KOPT-K1 (cell line): Measurements from ENCODE around the gene TRIP10.
"Not testable (repeated sequence)": the region's sequence is repeated elsewhere in the genome, so short reads cannot be mapped to it uniquely, and the experiment has no call there.

Experiments
- H3K27ac ChIP-seq: fragments of 200-600 bp; sonication (generic); 2 replicates; pipeline ENCODE4 v1.5.1; 2016; ENCODE audit warnings: antibody characterized with exemption, mild to moderate bottlenecking, low read depth, low read length; ENCODE audit not compliant: poor library complexity, severe bottlenecking
- H3K36me3 ChIP-seq: fragments of 200-600 bp; sonication (generic); 2 replicates; pipeline ENCODE4 v1.5.1; 2017; ENCODE audit warnings: antibody characterized with exemption, mild to moderate bottlenecking, low read length, moderate library complexity; ENCODE audit not compliant: insufficient read depth
- H3K9me3 ChIP-seq: fragments of 200-600 bp; sonication (generic); 2 replicates; pipeline ENCODE4 v1.5.1; 2017; ENCODE audit warnings: antibody characterized with exemption, low read length, mild to moderate bottlenecking; ENCODE audit not compliant: insufficient read depth, poor library complexity, severe bottlenecking

TRIP10 gene

DNA sequence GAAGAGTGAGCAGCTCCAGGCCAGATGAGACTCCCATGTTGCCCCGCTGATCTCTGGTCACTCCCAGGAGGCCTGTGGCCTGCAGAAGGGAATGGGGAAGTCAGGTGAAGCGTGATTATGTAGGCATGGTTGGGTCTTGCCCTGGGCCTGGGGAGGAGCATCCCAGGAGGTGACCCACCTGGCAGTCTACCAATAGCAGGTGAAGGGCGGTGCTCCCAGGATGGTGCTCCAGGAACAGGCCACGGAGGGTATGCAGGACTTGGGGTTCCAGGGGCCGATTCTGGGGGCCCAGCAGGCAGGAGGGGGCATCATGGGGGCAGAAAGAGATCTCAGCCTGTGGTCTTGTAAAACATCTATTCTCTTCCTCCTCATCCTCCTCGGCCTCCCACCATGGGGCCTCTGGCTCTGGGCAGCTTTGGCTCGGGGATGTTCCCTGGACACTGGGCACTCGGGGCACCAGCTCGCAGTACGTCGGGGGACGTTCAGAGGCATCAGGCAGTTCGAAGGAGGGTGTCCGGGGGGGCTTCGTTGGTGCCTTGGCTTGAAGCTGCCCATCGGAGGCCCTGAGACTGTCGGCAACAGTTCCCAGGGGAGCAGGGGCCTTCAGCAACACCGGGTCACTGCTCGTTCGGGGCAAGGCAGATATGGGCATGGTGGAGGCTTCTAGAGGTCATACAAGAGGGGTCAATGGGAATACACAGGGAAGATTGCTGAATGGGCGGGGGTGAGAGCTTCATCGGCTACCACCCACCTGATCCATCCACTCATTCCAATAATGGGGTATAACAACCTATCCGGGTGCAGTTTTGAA is 15.4 kb downstream of the TRIP10 start:
- Histone ChIP-seq H3K27ac (no peak overlapping the region), H3K9me3 (no peaks in the 10 kb centered on the region), H3K36me3 (no peaks in the 10 kb centered on the region; the same call in 1 of the 2 replicates)

DNA sequence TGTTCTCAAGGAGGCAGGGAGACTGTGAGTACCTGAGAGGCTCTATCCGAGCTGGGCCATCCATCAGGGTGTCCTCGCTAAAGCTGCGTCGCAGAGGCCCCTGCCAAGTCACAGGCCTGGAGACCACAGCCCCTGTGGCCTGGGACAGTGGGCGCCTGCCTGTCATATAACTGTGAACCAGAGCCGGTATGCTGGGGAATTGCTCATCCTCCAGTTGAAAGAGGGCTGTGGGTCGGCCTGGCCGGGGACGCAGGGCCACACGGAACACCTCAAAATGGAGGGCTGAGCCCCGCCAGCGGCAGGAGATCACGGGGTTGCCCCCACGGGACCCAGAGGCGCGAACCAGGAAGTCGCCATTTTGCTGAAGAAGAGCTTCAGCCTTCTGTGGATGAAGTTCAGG is 21.1 kb downstream of the TRIP10 start:
- no peaks in the 10 kb centered on the region for H3K36me3 ChIP-seq
- no peaks in the 10 kb centered on the region for H3K9me3 ChIP-seq
- no peak overlapping the region for H3K27ac ChIP-seq

DNA sequence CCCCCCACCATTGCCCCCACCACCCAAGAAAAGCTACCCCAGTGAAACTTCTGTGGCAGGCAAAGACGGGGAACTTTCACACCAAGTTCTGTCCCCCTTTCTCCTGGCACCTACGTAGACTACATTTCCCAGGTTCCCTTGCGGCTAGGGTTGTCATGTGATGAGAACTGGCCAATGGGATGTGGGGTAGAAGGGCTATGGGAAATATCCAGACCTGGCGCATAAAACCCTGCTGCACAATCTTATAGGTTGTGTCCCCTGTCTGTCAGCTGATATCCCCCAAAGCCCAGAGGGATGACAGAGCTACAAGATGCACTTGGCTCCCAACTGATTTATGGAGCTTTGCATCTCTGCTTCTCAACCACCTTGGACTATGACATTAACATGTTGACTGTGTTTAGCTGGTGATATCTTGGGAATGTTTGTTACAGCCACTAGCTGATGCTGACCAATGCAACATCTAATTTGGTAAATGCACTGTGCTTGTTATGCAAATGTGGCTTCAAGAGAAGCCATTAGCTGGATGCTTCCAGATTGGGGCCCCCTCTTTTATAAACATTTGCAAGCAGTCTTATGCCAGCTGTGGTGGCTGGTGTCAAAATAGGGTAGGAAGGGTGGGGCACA is 21.7 kb downstream of the TRIP10 start:
- no peaks in the 10 kb centered on the region for H3K36me3 ChIP-seq
- H3K27ac ChIP-seq, result no peak overlapping the region
- no peaks in the 10 kb centered on the region for H3K9me3 ChIP-seq

DNA sequence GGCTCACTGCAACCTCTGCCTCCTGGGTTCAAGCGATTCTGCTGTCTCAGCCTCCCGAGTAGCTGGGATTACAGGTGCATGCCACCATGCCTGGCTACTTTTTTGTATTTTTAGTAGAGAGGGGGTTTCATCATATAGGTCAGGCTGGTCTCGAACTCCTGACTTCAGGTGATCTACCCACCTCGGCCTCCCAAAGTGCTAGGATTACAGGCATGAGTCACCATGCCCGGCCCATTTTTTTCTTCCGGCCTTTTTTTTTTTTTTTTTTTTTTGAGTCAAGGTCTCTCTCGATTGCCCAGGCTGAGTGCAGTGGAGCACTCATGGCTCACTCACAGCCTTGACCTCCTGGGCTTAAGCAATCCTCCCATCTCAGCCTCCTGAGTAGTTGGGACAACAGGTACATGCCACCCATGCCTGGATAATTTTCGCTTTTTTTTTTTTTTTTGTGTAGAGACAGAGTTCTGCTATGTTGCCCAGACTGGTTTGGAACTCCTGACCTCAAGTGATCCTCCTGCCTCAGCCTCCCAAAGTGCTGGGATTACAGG is 22.8 kb downstream of the TRIP10 start:
- H3K36me3 ChIP-seq, H3K9me3 ChIP-seq, H3K27ac ChIP-seq: not testable (repeated sequence)

DNA sequence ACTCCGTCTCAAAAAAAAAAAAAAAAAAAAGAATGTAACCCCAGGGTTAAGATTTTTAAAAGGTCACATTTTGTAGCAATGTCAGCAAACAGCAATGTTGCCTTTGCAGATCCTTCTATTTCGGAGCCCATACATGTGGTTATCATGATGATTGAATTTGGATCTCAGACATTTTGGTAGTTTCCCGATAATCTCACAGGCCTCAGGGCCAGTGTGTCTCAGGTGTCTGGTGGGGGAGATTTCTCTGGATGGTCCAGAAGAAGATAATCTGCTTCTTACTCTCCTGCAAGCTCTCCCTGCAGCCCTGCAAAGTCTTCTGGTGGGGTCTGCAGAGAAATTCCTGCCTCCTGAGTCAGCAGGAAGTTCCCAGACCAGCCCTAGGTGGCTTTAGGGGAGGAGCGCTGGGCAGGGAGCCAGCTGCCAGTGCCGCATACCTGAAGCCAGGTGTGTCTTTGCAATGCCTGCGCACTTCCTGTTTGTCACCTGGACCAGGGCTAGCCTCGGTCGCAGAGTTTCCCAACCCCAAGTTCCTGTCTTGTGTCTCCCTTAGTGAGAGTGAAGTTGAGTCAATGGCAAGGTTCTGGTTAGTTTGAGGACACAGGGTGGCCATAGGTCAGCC is 26.4 kb downstream of the TRIP10 start:
- H3K9me3 ChIP-seq, result no peaks in the 10 kb centered on the region
- no peaks in the 10 kb centered on the region for H3K36me3 ChIP-seq
- no peak overlapping the region for H3K27ac ChIP-seq

DNA sequence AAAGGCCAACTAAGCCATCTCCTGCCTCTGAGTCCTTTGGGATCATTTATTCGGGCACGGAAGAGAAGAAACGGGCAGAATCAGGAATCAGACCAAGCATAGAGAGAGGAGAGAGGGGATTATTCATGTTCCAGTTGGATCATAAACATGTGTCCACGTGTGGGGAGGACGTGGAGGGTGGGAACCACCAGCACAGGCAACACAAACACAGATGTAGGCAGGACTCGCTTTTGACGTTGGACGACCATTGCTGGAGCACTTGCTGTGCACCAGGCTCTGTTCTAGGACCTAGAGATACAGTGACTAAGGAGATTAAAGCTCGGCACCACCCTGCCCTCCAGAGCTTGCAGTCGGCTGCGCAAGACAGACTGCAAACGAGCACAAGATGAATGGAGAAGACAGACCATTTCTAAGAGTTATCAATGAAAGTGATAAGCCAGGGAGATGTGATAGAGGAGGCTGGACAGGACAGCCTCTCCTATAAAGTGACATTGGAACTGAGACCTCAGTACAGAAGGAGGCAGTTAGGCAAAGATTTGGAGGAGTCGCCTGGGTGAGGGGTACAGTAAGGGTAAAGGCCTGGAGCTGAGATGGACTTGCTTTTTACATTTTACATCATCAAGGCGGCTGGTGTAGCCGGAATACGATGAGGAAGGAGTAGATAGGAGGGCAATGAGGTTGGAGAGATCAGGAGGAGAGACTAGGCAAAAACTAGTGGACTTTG is 27.0 kb downstream of the TRIP10 start:
- Histone ChIP-seq H3K9me3 (no peaks in the 10 kb centered on the region), H3K27ac (peak overlapping the region; percentile 35), H3K36me3 (no peaks in the 10 kb centered on the region)

DNA sequence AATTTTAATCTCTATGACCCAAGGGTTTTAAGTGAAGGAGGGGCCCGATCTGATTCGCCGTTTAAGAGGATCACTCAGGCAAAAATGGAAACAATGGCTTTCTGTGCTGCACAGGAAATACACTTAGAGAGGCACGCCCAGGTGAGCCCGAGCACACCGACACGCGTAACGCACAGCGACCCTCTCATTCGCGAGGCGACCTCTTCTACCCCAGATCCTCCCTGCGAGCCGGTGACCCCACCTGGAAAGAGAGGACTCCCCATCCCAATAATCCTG is 27.5 kb downstream of the TRIP10 start:
- Histone ChIP-seq H3K9me3 (no peaks in the 10 kb centered on the region), H3K27ac (peak overlapping the region; percentile 35), H3K36me3 (no peaks in the 10 kb centered on the region)

DNA sequence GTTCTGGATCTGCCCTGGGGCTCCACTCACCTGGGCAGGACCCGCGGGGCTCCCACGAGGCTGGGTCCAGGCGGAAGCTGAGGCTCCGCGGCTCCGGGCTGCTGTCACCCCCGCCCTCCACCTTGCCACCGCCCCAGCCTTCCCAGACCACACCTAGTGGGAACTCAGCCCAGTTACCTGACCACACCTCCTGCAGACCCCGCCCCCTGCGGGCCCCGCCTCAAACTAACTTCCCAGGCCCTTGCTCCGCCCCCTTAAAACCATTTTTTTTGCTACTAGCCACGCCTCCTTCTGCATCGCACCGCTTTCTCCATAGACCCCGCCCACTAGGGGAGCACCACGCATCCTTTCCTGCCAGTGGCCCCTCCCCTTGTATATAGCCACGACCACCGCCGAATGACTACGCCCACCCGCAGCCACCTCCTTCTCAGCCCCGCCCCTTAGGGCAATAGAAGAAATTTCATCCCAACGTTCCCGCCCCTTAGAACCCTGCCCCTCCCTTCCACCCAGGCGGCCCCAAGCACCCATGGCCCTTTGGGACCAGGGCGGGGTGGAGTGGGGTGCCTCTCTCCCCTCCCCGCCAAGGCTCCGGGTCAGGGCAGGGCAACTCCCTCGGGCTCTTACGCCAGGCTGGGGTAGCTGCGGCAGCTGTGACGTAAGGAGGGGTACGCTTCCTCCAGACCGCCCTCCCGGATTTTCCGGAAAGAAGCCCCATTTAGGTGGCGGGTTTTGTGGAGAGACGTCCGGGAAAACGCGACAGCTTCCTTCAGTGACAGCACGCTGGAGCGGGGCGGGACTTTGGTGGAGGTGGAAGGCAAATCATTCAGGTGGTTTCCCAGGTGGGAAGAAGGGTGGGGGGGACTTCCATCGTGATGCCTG is 28.1 kb downstream of the TRIP10 start, which contains the start of gene SH2D3A:
Gene SH2D3A, minus strand, starts transcription at position 79 of the 879 bp plus-strand sequence. CDS start 3,687 bp downstream, outside the sequence.
- no peaks in the 10 kb centered on the region for H3K9me3 ChIP-seq
- H3K27ac ChIP-seq, result peak within 1 kb of the TSS; percentile 35
- no peaks in the 10 kb centered on the region for H3K36me3 ChIP-seq

DNA sequence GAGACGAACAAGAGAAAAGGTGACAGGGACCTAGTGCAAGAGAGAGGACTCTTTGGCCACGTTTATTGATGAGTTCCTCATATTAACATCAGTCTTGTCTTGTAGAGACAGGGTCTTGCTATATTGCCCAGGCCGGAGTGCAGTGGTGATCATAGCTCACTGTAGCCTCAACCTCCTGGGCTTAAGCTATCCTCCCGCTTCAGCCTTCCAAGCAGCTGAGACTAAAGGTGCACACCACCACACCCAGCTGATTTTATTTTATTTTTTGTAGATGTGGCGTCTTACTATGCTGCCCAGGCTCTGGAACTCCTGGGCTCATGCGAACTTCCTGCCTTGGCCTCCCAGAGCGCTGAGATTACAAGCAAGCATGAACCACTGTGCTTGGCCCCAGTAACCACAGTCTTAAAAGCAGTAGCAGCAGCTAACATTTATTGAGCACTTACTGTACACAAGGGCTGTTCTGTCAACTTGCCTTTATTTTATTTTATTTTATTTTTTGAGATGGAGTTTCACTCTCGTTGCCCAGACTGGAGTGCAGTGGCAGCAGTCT is 28.8 kb downstream of the TRIP10 start:
- Histone ChIP-seq H3K36me3 (no peaks in the 10 kb centered on the region), H3K27ac (peak overlapping the region; percentile 22), H3K9me3 (no peaks in the 10 kb centered on the region)

DNA sequence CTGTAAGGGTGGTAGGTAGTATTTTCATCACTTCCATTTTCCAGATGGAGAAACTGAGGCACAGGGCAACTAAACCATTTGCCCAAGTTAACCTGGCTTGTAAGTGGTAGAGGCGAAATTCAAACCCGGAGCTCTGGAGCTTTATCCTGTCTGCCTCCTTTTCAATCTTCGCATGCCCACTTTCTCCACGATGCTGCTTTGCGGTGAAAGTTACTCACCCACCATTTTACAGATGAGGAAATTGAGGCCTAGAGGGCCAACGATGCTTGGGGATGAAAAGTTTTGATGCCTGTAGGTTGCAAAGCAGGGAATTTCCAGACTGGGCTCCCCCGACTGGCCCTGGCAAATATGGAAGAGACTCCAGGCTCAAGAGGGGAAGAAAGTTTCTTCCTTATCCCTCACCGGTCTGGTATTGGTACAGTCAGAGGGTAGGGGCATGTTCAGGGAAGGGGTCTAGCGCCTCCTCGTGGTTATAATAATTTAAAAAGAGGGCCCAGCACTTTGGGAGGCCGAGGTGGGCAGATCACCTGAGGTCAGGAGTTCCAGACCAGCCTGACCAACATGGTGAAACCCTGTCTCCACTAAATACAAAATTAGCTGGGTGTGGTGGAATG is 29.6 kb downstream of the TRIP10 start:
- Histone ChIP-seq H3K9me3 (no peaks in the 10 kb centered on the region), H3K27ac (no peak overlapping the region), H3K36me3 (no peaks in the 10 kb centered on the region)

DNA sequence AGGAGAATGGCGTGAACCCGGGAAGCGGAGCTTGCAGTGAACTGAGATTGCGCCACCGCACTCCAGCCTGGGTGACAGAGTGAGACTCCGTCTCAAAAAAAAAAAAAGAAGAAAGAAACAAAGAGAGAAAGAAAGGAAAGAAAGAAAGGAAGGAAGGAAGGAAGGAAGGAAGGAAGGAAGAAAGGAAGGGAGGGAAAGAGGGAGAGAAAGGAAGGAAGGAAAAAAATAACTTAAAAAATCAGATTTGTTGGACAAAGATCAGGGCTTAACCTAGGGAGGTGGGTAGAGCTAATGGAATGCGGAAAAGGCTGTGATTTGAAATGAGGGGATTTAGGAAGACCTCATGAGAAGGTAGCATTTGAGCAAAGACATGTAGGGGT is 32.2 kb downstream of the TRIP10 start:
- H3K9me3 ChIP-seq, result not testable (repeated sequence)
- Histone ChIP-seq H3K27ac (peak overlapping the region; percentile 96), H3K36me3 (peaks cover 20% of the 10 kb centered on the region)

DNA sequence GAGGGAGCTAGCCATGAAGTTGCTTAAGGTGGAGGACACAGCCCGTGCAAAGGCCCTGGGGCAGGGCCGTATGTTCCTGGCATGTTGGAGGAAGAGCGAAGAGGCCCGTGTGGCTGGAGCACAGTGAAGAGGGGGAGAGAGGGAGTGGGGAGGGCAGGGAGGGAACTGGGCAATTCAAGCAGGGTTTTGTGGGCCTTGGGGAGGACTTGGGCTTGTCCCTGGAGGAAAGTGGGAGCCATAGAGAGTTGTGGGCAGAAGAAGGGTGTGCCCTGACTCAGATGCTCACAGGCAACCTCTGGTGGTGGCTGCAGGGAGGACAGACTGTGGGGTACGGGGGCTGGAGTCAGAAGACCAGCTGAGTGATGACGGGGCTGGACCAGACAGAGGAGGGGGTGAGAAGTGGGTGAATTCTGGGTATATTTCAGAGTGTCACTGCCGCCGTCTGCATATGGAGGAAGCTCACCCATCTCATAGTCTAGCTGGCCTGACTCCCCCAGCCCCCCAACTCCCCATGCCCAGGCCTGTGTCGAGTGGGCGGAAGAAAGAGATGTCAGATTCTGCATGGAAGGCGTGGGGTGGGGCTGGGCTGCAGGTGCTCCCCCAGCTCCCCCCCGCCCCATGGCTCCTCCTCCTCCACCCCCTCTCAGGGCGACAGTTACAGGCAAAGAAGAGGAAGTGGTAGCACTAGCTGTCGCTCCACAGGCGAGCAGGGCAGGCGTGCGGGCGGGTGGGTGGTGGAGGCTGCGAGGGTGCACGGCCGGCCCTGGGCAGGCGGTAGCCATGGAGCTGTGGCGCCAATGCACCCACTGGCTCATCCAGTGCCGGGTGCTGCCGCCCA is 32.8 kb downstream of the TRIP10 start, which contains the start of gene VAV1:
Gene VAV1, plus strand, starts transcription at position 681 of the 838 bp plus-strand sequence. Its CDS starts 100 bp downstream, at position 781.
- peaks cover 26% of the 10 kb centered on the region for H3K36me3 ChIP-seq
- peak within 1 kb of the TSS; percentile 96 for H3K27ac ChIP-seq
- no peaks in the 10 kb centered on the region for H3K9me3 ChIP-seq

DNA sequence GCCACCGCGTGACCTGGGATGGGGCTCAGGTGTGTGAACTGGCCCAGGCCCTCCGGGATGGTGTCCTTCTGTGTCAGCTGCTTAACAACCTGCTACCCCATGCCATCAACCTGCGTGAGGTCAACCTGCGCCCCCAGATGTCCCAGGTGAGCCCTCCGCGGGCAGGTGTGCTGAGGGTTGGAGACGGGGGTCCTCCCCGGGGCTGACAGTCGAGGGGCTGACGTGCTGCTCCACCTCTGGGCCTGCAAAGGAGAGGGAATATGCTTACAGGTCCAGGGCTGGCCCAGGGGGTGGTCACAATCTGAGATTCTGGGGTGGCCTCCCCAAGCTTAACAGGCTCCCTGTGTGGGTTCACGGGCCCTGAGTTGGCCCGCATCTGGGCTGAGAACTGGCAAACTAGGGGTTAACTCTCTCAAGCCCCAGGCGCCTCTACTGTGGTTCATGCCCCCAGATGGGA is 33.4 kb downstream of the TRIP10 start:
- Histone ChIP-seq H3K27ac (peak overlapping the region; percentile 96), H3K36me3 (peaks cover 32% of the 10 kb centered on the region), H3K9me3 (no peaks in the 10 kb centered on the region)
